Measurements from ENCODE around the gene C22orf39. TPM values are rescaled to one million over a fixed set of nuclear protein-coding genes. Genes with fewer than 3 reads are reported as not detected.

Gene C22orf39
- total and polyA plus RNA-seq, 12 donors: 41.7 to 123 (median 63.2) TPM

GRCh38 chr22:19479355-19480172 is 32.1 kb upstream of the C22orf39 start, which contains the start of gene CDC45:
Gene CDC45 (plus strand): TSS chr22:19479920. CDS start chr22:19479969, 49 bp downstream.
- Histone ChIP-seq H3K4me1 (peaks cover 3 to 45% (median 31%) of the 10 kb centered on the region in 9 donors), H3K27me3 (no peaks in the 10 kb centered on the region), H3K36me3 (peaks cover 0 to 17% (median 2%) of the 10 kb centered on the region in 9 donors), H3K27ac (peak within 1 kb of the TSS; percentile 93 to 100 (median 98)), H3K9me3 (no peaks in the 10 kb centered on the region), H3K4me3 (peak within 1 kb of the TSS; percentile 58 to 95 (median 86))
- WGBS, 2 donors: 0 to 1% methylated on average over 50 of the region's 50 CpGs
- no peak for TF ChIP-seq CTCF (IDR thresholded peaks at IDR 0.05)
- intact Hi-C loops (cut with DNase I): loop anchor here in 8 of 10 donors (1.0 to 10.0 kb wide), 14 partner anchors 32 to 335 kb away; partner anchors contain the start of genes HIRA (in 3 of the 8), MRPL40 (in 3 of the 8), ESS2 (in 2 of the 8) and SLC25A1 (in 2 of the 8)
- peak; percentile 95 to 99 (median 98) for ATAC-seq
- DNase-seq: peak; percentile 93 to 98

- no peaks in the 10 kb centered on the region for H3K27me3 ChIP-seq
- peak within 1 kb of the TSS; percentile 58 to 95 (median 86) for H3K4me3 ChIP-seq
- peaks cover 3 to 48% (median 31%) of the 10 kb centered on the region in 9 donors for H3K4me1 ChIP-seq
- intact Hi-C loops (cut with DNase I): loop anchor here in 7 of 10 donors (1.0 to 10.0 kb wide), 13 partner anchors 32 to 335 kb away; partner anchors contain the start of genes HIRA (in 3 of the 7), MRPL40 (in 3 of the 7), ESS2 (in 2 of the 7) and SLC25A1 (in 2 of the 7)
- H3K36me3 ChIP-seq: peaks cover 0 to 23% (median 9%) of the 10 kb centered on the region in 9 donors
- H3K9me3 ChIP-seq: no peaks in the 10 kb centered on the region
- TF ChIP-seq CTCF (IDR thresholded peaks at IDR 0.05): no peak
- WGBS, 2 donors: 1% methylated on average over 31 to 42 of the region's 42 CpGs
- H3K27ac ChIP-seq: peak within 1 kb of the TSS; percentile 93 to 100 (median 98)
- peak; percentile 81 to 94 (median 85) for ATAC-seq
- DNase-seq: peak; percentile 86
Observed at GRCh38 chr22:19478901-19479354, 31.4 kb upstream of the C22orf39 start, which contains the start of gene UFD1. Gene UFD1 (minus strand): TSS chr22:19479193. CDS start chr22:19479085, 108 bp downstream.

- H3K27ac ChIP-seq: peak overlapping the region; percentile 93 to 100 (median 98)
- peak in 1 of 2 donors; percentile 16 for DNase-seq
- 1% methylated on average over 30 to 31 of the region's 31 CpGs for WGBS, 2 donors
- peaks cover 0 to 30% (median 15%) of the 10 kb centered on the region in 9 donors for H3K36me3 ChIP-seq
- no peaks in the 10 kb centered on the region for H3K9me3 ChIP-seq
- ATAC-seq: no peak
- intact Hi-C loops (cut with DNase I): loop anchor here in 6 of 10 donors (2.0 to 10.0 kb wide), 9 partner anchors 41 to 333 kb away; partner anchors contain the start of genes HIRA (in 3 of the 6), MRPL40 (in 2 of the 6), CLTCL1 (in 1 of the 6) and ESS2 (in 1 of the 6)
- H3K4me3 ChIP-seq: peak overlapping the region; percentile 58 to 95 (median 86)
- peaks cover 3 to 48% (median 31%) of the 10 kb centered on the region in 9 donors for H3K4me1 ChIP-seq
- no peaks in the 10 kb centered on the region for H3K27me3 ChIP-seq
- no peak for TF ChIP-seq CTCF (IDR thresholded peaks at IDR 0.05)
Observed at GRCh38 chr22:19478045-19478900, 30.8 kb upstream of the C22orf39 start.
